AG08395 (cell line): ENCODE measurements around the gene VPS37C.
"Not testable (repeated sequence)": the region's sequence is repeated elsewhere in the genome, so short reads cannot be mapped to it uniquely, and the experiment has no call there.

Source experiments
- DNase-seq: peaks from one replicate; pipeline ENCODE4 v3.0.0; 2012; ENCODE audit warnings: mixed read lengths, low spot score

VPS37C gene

DNA sequence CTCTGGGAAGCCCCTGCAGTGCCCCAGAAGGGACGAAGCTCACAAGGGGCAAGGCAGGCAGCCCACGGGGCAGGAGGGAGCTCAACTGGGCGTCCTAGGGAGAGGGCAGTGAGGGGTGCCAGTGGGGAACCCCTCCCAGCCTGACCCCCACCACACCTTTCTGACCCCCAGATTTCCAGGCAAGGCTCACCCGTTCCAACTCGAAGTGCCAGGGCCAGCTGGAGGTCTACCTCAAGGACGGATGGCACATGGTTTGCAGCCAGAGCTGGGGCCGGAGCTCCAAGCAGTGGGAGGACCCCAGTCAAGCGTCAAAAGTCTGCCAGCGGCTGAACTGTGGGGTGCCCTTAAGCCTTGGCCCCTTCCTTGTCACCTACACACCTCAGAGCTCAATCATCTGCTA lies 43.2 kb downstream of the VPS37C start:
- no peak for DNase-seq

DNA sequence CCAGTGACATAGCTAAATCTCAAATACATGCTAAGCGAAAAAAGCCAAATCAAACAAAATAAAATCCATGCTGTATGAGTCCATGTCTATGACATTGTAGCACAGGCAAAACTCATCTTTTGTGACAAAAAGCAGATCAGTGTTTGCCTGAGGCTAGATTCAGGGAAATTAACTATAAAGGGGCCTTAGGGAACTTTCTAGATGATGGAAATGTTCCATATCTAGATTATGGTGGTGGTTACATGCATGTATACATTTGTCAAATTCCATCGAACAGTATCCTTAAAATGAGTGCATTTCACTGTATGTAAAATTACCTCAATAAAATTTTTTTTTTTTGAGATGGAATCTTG lies 44.1 kb downstream of the VPS37C start:
- DNase-seq: no peak

DNA sequence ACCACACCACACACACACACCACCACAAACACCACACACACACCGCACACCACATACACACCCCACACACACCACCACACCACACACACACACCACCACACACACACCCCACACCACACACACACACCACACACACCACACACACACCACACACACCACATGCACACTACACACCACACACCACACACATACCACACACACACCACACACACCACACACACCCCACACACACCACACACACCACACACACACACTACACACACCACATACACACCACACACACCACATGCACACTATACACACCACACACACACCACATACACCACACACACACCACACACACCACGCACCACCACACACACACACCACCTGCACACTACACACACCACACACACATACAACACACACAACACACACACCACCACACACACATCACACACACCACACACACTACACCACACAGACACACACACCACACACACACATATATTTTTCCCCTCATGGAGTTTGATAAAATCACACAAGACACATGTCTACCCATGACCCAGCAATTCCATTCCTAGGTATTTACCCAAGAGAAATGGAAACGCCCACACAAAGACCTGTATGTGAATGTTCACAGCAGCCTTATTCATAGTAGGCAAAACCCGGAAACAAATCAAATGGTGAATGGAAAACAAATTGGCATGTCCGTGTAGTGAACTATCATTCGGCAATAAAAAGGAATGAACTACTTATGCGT lies 44.6 kb downstream of the VPS37C start:
- DNase-seq: no peak

DNA sequence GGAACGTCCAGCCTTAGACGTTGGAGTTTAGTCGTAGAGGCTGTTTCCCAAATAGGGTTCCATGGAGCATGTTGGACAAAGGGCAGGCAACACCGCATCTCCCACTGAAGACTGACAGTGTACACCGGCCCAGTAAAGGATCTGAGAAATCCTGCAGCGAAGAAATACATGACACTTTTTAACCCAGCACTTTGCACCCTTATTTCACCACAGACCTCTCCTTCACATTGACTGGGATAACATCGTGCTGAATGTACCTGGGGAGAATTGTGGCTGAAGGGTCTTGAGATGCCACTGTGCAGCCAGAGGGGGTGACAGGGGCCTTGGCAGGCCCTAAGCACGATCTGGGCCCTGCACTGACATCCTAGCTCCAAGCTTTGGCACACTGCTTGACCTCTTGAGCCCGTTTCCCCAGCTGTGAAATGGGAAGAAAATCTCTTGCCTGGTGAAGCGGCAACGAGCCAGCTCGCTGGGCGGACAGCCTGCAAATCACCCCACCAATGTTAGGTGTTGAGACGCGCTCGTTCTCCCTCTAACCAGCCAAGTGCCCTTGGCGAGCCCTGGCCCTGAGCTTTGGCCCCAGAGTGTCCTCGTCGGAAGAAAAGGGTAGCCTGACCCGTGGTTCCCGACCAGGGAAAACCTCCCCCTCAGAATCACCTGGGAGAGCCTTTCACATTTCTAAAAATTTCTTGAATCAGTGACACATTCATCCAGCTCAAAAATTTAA lies 45.6 kb downstream of the VPS37C start:
- no peak for DNase-seq

DNA sequence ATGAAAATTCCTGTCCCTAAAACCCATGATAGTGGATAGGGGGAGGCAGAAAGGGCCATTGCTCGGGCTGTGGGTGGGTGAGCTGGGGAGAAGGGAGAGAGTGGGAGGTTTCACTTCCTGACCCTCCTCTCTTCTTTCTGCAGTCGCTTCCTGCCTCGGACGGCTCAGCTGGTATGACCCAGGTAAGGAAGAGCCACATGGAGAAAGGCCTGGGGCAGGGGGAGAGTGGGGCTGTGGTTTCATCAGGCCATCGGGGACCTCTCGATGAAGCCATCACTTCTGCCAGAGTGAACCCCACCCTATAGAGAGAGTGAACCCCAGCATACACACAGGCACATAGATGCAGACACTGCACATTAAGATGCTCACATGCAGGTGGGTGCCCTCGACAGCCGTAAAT lies 46.3 kb downstream of the VPS37C start:
- DNase-seq: no peak

DNA sequence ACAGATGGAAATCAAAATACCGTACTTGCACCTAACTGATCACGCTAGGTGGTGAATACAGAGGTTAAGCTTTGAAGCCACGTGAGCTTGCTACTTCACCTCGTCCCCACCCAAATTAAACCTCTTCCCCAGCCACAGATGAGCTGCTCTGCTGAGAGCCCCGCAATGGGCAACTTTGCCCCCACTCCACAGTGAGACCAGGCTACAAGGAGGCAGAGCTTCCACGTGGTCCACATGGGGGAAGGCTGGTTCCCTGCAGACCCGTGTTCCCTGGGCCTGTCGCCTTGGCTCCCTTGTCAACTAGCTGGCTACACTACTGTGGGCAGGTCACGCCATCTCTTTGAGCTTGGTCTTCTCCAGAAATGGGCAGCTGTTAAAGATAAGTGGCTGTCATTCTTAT lies 48.0 kb downstream of the VPS37C start:
- no peak for DNase-seq

DNA sequence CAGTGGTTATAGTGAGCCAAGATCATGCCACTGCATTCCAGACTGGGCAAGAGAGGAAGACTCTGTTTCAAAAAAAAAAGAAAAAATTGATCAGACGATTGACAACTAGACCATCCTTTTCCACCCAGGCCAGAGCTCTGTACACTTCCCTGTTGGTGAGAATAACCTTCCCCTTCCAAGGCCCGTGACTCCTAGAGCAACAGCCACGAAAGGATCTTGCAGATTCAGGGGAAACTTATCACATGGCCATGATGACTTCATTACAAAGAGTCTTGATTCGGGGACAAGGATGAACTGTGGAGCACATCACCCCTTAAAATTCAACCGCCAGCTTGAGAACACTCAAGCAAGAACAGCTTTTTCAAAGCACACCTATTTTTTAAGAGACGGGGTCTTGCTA lies 48.7 kb downstream of the VPS37C start:
- no peak for DNase-seq

DNA sequence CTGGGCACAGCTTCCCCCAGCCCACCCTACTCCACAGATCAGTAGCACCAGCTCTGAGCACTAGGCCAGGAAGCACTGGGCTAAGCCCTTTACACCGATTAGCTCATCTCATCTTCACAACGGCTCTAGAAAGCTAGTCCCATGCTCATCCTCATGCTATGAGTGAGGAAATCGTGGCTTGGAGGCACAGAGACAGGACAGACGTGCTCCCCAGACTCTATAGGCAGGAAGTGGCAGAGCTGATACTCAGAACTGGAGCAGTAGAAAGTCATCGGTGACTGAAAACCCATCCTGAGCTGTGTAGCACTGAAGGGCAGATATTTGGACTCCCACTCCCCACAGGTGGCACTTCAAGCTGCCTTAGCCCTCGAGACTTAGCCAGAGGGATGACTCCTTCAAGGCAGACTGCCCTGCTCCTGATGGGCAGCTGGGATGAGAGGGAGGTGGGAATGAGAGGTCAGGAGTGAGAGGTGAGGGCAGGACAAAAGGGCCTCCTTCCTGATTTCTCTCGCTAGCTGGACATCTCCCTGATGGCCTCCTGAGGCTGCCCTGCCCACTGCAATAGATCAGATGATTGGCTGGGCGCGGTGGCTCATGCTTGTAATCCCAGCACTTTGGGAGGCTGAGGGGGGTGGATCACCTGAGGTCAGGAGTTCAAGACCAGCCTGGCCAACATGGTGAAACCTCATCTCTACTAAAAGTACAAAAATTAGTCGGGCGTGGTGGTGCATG lies 49.3 kb downstream of the VPS37C start:
- DNase-seq: no peak

DNA sequence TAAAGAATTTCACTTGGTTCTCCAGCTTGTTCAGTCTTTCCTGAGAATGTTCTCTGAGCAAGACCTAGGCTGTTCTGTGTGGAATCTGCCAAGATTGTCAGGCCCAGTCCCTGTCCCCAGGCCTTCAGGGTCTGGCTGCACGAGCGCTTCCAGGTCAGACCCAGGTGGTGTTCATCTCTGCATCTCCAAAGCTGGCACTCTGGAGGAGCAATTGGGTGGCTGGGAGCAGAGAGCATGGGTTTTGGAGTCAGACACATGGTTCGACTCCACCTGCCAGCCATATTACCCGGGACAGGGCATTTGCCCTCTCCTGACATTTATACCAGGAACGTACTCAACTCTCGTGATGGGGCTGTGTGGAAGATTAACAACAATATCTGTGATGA lies 50.2 kb downstream of the VPS37C start:
- no peak for DNase-seq

DNA sequence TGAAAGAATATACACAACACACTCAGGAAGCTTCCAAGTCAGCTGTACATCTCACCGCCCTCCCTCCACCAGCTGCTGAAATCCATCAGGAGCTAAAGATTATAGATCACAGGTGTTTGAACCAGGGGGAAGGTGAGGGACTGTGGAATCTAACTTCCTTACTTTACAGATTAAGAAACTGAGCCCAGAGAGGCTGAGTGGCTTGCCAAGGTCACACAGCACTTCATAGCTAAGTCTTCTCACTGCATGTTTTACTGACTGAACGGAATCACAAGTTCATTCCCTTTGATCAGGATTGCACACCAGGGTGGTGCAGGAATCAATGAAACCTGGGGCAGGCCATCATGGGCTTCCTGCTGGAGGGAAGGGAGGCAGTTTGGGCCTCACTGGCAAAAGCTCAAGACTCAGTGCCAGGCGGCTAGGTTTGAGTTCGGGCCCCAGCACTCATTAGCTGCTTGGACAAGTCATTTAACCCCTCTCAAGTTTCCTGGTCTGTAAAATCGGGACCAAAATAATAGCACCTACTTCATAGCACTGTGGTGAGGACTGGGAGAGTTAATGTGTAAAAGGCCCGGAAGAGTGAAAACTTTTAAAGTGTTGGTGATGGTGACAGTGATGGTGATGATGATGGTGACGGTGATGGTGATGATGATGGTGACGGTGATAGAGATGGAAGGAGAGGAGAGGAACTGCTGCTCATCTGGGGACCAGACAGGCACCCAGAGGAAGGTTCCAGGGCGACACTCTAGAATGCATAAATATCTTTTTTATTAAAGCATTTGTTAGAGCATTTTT lies 50.8 kb downstream of the VPS37C start:
- DNase-seq: no peak

DNA sequence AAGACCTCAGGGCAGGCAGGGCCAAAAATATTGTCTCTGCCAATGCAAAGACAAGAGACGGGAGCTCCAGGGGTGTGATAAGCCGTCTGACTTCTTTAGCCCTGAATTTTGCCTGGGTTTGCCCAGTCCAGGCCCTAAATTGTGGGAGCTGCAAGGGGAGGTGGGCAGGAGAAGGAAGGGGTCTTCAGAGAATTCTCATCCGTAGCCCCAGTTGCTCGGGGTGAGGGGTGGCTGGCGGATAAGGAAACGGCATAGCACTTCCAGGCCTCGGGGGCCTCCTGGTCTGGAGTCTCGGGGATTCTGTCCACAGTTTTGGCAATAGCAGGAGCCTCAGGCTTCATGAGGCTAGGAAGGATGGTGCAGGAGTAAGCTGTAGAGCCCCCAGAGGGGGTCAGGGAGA lies 51.6 kb downstream of the VPS37C start:
- no peak for DNase-seq

DNA sequence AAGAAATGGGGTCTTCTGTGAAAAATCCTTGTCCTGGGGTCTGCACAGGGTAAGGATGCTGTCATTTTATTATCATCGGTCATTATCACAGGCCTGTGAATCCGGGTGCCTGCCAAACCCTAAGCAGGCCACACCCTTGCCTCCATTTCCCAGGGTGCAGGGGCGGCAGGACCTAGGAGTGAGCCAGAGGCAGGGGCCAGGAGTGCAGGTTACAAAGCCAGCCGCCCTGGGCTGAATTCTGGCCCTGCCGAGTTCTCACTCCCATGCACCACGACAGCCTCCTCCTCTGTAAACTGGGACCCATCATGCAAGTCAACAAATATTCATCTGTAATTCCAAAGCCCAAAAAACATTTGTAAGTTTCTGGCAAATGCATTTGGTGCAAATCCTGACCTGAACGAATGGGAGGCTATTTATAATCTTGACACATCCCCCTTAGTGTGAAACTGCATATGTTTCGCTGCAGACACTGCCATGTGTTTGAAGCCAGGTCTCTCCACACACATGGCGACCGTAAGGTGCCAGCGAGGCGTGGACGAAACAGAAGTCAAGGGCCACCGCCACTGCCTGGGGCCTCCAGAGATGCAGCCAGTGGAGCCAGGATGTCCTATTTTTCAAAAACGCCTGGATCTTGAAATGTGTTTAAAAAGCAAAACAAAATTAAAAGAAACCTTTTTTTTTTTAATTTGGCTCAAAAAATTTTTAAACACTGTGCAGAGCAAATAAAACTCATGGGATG lies 52.2 kb downstream of the VPS37C start:
- DNase-seq: no peak

DNA sequence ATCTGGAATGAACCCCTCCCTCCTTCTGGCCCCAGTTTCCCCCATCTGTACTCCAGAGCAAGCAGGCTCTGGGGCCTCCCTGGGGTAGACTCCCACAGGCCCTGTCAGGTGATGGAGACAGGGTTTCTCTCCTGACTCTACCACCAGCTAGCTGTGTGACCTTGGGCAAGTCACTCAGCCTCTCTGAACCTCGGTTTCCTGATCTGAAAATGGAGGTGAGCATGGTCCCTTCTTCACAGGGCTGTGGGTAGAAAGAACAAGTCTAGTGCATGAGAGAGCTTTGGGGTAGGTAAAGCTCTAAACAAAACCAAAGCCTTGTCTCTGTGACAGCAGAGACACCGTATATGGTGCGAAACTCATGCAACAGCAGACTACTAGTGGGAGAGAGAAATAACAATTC lies 53.3 kb downstream of the VPS37C start:
- no peak for DNase-seq

DNA sequence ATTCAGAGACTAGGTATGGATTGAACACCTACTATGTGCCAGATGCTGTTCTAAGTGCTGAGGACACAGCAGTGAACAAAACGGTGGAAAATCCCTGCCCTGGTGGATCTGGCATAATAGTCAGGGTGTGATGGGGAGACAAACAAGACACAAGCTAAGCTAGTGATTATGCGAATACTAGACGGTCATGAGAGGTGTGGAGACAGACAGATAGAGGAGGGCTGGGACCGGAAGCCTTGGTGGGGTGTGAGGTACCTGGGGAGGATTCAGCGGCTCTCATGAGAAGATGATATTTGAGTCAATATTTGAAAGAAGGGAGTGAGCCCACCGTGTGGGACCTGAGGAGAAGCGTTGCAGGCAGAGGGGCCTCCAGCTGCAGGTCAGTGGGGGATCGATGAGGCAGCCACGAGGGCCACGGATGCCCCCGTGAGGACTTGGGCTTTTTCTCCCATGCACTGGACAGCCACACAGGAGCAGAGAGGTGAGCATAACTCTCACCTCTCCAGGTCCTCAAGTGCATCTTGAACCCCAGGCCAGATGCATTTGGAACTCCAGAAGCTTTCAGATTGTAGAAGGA lies 54.2 kb downstream of the VPS37C start:
- DNase-seq: no peak

DNA sequence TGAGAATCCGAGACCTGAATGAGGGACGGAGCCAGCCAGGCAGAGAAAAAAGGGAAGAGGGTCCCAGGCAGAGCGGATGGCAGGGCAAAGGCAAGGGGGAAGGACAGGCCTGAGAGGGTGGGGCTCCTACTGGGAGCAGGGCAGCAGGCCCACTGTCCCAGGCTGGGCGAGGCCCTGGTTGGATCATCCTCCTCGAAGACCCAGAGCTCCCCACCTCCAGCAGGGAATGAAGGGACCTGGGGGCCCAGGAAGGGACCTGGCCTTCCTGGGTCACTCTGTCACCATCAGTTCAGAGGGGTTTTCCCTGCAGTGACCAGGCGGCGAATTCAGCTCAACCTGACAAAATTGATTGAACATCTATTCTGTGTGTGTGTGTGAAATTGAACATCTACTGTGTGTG lies 54.9 kb downstream of the VPS37C start:
- no peak for DNase-seq

DNA sequence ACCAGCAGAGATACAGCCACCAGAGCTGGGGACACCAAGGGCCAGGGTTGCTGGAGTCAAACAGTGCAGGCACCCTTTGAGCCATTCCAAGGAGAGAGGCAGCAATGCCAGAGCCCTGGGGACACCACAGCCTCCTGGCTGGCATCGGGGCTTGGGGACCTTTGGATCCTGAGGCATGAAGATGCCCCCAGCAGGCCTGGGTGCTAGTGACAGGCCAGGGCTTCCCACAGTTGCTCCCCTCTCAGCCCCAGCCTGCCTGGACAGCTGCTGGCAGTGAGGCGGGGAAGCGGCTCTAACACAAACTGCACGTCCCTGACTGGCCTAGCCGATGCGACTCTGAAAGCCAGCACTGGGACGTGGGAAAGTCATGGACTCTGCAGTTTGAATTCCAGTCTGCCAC lies 56.3 kb downstream of the VPS37C start:
- DNase-seq: no peak

DNA sequence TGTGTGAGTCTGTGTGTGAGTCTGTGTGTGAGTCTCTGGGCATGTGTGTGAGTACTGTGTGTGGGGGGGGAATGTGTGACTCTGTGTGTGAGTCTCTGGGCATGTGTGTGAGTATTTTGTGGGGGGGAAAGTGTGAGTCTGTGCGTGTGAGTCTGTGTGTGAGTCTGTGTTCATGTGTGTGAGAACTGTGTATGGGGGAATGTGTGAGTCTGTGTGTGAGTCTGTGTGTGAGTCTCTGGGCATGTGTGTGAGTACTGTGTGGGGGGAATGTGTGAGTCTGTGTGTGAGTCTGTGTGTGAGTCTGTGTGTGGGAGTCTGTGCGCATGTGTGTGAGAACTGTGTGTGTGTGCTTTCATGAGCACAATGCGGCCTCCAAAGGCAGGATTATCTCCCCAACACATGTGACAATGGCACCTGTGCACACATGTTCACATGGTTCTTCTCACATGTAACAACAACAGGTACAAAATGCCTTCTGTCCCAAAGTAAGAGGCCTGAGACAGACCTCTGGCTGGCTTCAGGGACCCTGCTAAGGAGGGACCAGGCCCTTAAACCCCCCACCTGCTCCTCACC lies 57.3 kb downstream of the VPS37C start:
- no peak for DNase-seq

DNA sequence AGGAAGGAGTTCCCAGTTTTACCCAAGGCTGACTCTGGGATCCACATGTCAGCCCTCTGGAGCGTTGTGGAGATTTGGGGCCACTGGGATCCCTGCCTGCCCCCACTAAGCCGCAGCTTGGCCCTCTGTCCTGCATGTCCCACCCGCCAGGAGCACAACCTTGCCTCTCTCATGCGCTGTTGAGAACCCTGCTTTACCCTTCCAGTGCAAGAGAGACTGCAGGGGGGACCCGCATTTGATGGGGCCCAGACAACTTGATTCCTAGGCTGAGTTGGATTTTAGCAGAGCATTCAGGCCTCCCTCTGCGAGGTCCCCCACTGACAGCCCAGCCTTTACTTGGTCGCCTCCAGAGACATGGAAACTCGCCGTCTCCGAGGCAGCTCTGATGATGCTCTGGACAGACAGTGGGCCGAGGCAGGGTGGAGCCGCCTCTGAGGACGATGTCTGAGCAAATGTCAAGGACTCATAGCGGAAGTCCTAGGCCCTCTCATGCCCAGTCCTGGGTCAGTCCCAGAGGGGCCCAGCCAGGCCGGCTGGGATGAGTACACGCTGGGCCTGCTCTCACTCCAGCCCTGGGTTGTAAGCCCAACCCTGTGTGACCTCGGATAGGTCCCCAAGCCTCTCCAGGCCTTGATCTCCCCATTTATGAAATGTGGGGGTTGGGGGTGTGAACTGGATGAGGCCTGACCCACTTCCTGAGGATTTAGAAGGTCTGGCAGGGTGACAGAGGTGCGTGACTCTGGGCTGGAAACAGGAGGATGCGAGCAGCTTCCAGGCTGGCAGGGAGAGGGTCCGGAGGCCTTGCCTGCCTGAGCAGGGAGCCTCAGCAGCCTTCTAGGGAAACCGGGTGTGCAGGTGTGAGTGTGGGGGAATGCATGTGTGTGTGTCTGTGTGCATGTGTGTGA lies 58.3 kb downstream of the VPS37C start:
- no peak for DNase-seq

DNA sequence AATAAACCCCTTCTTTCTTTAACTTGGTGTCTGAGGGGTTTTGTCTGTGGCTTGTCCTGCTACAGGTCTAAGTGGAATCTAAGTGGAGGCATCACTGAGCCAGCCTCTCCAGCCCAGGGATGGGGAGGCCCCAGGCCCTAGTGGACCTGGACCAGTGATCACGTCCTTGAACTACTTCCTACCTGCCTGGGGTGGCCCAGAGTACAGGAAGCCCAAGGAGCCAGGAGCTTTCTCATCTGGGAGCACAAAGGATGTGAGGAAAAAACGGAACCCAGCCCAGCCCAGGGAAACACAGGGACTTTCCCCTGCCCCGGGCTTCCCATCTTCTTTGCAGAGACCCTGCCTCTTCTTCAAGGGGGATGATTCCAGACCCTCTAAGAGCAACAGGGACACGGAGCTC lies 62.4 kb downstream of the VPS37C start:
- DNase-seq: no peak

DNA sequence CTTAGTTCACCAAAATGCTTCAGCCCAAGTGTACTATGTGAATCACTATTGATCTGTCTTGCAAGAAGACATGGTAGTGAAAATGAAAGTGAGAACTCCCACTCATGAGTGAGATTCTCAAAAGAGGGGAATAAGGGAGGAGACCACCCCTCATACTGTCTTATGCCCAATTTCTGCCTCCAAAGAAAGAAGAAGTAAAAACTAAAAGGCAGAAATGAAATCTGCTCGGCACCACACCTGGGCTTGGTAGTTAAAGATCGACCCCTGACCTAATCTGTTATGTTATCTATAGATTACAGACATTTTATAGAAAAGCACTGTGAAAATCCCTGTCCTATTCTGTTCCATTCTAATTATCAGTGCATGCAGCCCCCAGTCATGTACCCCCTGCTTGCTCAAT lies 63.0 kb downstream of the VPS37C start:
- not testable (repeated sequence) for DNase-seq
